Natural killer cell (primary cell): Measurements from ENCODE around the gene NAV2. TPM values are rescaled to one million over a fixed set of nuclear protein-coding genes. Genes with fewer than 3 reads are reported as not detected.

Experiments used
- ATAC-seq, 3 donors: fragments of 150-1000 bp in 2 of 3; fragments of 200-7000 bp in 1 of 3; cut with Tn5 transposase; 1 replicate in 1 of 3; 2 replicates in 2 of 3; pipeline ENCODE4 v1.10.0; 2021; ENCODE audit warnings: mild to moderate bottlenecking in 2 of 3, moderate library complexity in 2 of 3
- DNase-seq, 2 donors: peaks; one replicate each; pipeline versions ENCODE4 v3.0.0 to v3.0.0-alpha.2; 2013 to 2021; ENCODE audit warnings: mixed read lengths in 1 of 2
- H3K27ac ChIP-seq: one replicate; pipeline ENCODE4 v1.5.1; 2013; ENCODE audit warnings: mild to moderate bottlenecking, low read length
- H3K27me3 ChIP-seq: one replicate; pipeline ENCODE4 v1.6.1; 2013; ENCODE audit warnings: low read length; ENCODE audit not compliant: control insufficient read depth, insufficient read depth
- H3K36me3 ChIP-seq: one replicate; pipeline ENCODE4 v1.6.1; 2013; ENCODE audit warnings: low read length; ENCODE audit not compliant: control insufficient read depth, insufficient read depth
- H3K4me1 ChIP-seq: one replicate; pipeline ENCODE4 v1.6.1; 2013; ENCODE audit warnings: low read length; ENCODE audit not compliant: control insufficient read depth, insufficient read depth
- H3K4me3 ChIP-seq: one replicate; pipeline ENCODE4 v1.5.1; 2013; ENCODE audit warnings: low read length
- H3K9me3 ChIP-seq: one replicate; pipeline ENCODE4 v1.6.1; 2013; ENCODE audit warnings: low read length; ENCODE audit not compliant: control insufficient read depth, insufficient read depth
- H3K27ac Mint-ChIP-seq, 2 donors: one replicate each; pipeline ENCODE4 v1.8.0; 2022; ENCODE audit warnings: mild to moderate bottlenecking in 2 of 2, mixed read lengths in 2 of 2, moderate library complexity in 1 of 2
- H3K27me3 Mint-ChIP-seq, 2 donors: one replicate each; pipeline ENCODE4 v1.8.0; 2022; ENCODE audit warnings: low read depth in 2 of 2, mixed read lengths in 2 of 2
- H3K36me3 Mint-ChIP-seq: one replicate; pipeline ENCODE4 v1.8.0; 2022; ENCODE audit warnings: mixed read lengths
- H3K4me1 Mint-ChIP-seq, 2 donors: one replicate each; pipeline ENCODE4 v1.8.0; 2022; ENCODE audit warnings: mixed read lengths in 2 of 2
- H3K4me3 Mint-ChIP-seq: one replicate; pipeline ENCODE4 v1.8.0; 2022; ENCODE audit warnings: mild to moderate bottlenecking, moderate library complexity, mixed read lengths
- H3K9me3 Mint-ChIP-seq, 2 donors: one replicate each; pipeline ENCODE4 v1.8.0; 2022; ENCODE audit warnings: mixed read lengths in 2 of 2
- CTCF ChIP-seq: fragments of 200-600 bp; IDR thresholded peaks from one replicate; pipeline ENCODE4 v1.8.0; 2022; ENCODE audit warnings: antibody characterized with exemption
- WGBS: methylation state at CpG from one replicate; pipeline ENCODE4 v1.1.7; 2013; ENCODE audit warnings: missing lambda C conversion rate; ENCODE audit not compliant: insufficient coverage; 5-methylcytosine and 5-hydroxymethylcytosine counted together
- intact Hi-C: fragments of 100-400 bp; cut with micrococcal nuclease; formaldehyde crosslinking; loops from one replicate; pipeline ENCODE4 v1.14.2; 2022
- total RNA-seq, 4 donors: library from RNA; stranded (reverse); fragments of 120-200 nt in 1 of 4; gene quantifications; one replicate each; pipeline versions ENCODE4 v1.2.3 to v1.2.4, GENCODE V29; 2013 to 2022

NAV2 gene
- total RNA-seq, 3 donors from 2014 or later (not counting 1 experiment from before 2014, with no cell fraction given), result 0.14 to 1.6 (median 0.43) TPM

DNA sequence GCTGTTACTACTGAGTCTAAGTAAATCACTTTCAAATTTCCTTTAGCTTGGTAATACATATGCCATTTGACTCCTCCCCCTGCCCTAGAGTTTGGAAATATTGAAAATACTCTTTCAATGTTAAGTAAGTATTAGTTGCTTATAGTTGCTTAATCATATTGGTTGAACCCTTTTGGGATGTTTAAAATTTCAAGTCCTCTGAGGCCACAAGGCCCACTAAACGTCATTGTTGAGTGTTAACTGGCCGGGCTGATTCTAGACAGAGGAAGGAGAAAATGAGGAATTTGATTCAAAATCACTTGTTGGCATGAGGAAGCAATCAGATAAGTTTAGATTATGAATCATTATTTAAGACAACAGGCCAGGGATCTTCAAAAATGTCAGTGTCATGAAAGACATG, 8.5 kb downstream of the NAV2 start:
- Mint-ChIP-seq H3K27me3 (peaks cover 6 to 14% of the 10 kb centered on the region in 2 donors), H3K27ac (no peak overlapping the region), H3K4me3 (no peak overlapping the region), H3K9me3 (no peaks in the 10 kb centered on the region), H3K4me1 (peaks cover 23 to 24% of the 10 kb centered on the region in 2 donors), H3K36me3 (no peaks in the 10 kb centered on the region)
- intact Hi-C loops, result no loop called here
- H3K36me3 ChIP-seq, result no peaks in the 10 kb centered on the region
- no peaks in the 10 kb centered on the region for H3K9me3 ChIP-seq
- no peaks in the 10 kb centered on the region for H3K27me3 ChIP-seq
- no peak for DNase-seq
- no peak overlapping the region for H3K27ac ChIP-seq
- WGBS, result 87% methylated on average over 2 of the region's 2 CpGs
- H3K4me1 ChIP-seq, result peaks cover 30% of the 10 kb centered on the region
- no peak for ATAC-seq
- no peak overlapping the region for H3K4me3 ChIP-seq
- no peak for TF ChIP-seq CTCF

DNA sequence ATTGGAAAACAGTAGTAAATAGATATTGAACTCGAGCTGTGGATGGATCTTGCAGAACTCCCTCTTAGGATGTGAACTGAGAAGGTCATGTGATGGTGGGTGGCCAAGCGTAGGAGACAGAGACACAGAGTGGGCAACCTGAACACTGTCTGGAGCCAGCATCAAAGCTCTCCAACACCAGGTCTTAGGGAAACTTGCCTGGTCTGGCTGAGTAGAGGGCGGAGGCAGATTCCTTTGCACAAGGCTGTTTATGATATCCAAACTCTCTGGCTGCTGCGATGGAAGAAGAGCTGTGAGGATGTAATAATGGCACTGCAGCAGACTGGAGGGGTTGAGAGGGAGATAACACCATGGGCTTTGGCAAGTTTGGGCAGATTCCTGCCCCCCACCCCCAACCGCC, 10.1 kb downstream of the NAV2 start:
- H3K9me3 ChIP-seq, result no peaks in the 10 kb centered on the region
- no peak for DNase-seq
- Mint-ChIP-seq H3K9me3 (no peaks in the 10 kb centered on the region), H3K36me3 (no peaks in the 10 kb centered on the region), H3K27me3 (peaks cover 0 to under 1% of the 10 kb centered on the region in 2 donors), H3K4me1 (peaks cover 23 to 24% of the 10 kb centered on the region in 2 donors), H3K4me3 (no peak overlapping the region), H3K27ac (peak overlapping the region in 1 of 2 donors; percentile 88)
- intact Hi-C loops, result no loop called here
- no peak for ATAC-seq
- no peaks in the 10 kb centered on the region for H3K36me3 ChIP-seq
- TF ChIP-seq CTCF, result no peak
- no peak overlapping the region for H3K27ac ChIP-seq
- H3K27me3 ChIP-seq, result no peaks in the 10 kb centered on the region
- peaks cover 30% of the 10 kb centered on the region for H3K4me1 ChIP-seq
- WGBS, result 93% methylated on average over 4 of the region's 5 CpGs
- no peak overlapping the region for H3K4me3 ChIP-seq

DNA sequence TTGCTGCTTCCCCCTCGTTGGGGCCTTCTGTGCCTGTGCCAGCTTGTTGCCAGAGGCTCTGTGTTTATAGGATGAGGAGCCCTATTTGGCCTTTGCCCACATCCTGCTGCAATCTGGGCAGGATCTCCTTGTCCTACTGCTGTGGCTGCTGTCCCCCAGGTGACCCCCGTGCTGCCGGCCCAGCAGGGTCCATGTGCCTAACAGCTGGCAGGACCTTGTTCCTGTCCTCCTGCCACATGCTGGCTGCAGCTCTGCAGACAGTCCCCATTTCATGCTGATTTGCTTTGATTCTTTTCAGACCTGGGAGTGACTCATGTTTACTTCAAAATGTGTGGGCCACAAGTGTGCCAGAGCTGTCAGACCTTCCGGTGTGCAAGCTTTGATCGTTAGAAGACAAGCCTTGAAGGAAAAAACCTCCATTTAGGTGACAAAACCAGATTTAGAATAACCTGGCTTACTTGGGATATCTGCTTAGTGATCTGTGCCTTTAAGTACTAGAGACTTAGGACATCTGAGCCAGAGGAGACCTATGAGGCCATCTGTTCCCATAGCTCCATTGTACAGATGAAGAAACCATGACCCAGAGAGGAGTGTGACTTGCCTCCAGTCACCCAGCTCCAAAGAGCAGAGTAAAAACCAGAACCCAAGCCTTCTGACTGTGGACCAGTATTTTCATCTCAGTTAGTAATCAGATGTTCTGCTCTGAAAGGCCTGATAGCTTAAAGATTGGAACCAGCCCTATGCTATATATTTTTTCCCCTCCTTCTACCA, 11.1 kb downstream of the NAV2 start:
- H3K4me3 Mint-ChIP-seq, result peak overlapping the region; percentile 42
- H3K36me3 ChIP-seq, result no peaks in the 10 kb centered on the region
- peak overlapping the region; percentile 26 for H3K27ac ChIP-seq
- peaks cover 0 to 9% of the 10 kb centered on the region in 2 donors for H3K27me3 Mint-ChIP-seq
- WGBS, result 5% methylated on average over 5 of the region's 5 CpGs
- ATAC-seq, result peak; percentile 77 to 94 (median 91)
- no peak overlapping the region for H3K4me3 ChIP-seq
- intact Hi-C loops, result no loop called here
- peaks cover 23 to 24% of the 10 kb centered on the region in 2 donors for H3K4me1 Mint-ChIP-seq
- H3K27ac Mint-ChIP-seq, result peak overlapping the region; percentile 82 to 88
- peak; percentile 29 to 76 for DNase-seq
- TF ChIP-seq CTCF, result no peak
- no peaks in the 10 kb centered on the region for H3K9me3 ChIP-seq
- H3K36me3 Mint-ChIP-seq, result no peaks in the 10 kb centered on the region
- peaks cover 30% of the 10 kb centered on the region for H3K4me1 ChIP-seq
- H3K9me3 Mint-ChIP-seq, result no peaks in the 10 kb centered on the region
- H3K27me3 ChIP-seq, result no peaks in the 10 kb centered on the region
